Lower lobe of right lung (tissue), 2 donors: ENCODE data around the gene LRRC70. TPM values are rescaled to one million over a fixed set of nuclear protein-coding genes. Genes with fewer than 3 reads are reported as not detected.

Experiments used
- ATAC-seq, 2 donors: fragments of 200-7000 bp; cut with Tn5 transposase; one replicate each; pipeline ENCODE4 v1.9.1; 2020 to 2022; ENCODE audit warnings: mild to moderate bottlenecking in 2 of 2, moderate library complexity in 2 of 2
- DNase-seq: peaks from one replicate; pipeline ENCODE4 v3.0.0-alpha.2; 2020
- H3K27ac ChIP-seq: fragments of 200-600 bp; one replicate; pipeline ENCODE4 v1.8.0; 2022
- H3K27me3 ChIP-seq: fragments of 200-600 bp; one replicate; pipeline ENCODE4 v1.8.0; 2022; ENCODE audit warnings: low read depth
- H3K36me3 ChIP-seq: fragments of 200-600 bp; one replicate; pipeline ENCODE4 v1.8.0; 2022; ENCODE audit warnings: mild to moderate bottlenecking
- H3K4me1 ChIP-seq: fragments of 200-600 bp; one replicate; pipeline ENCODE4 v1.8.0; 2022
- H3K4me3 ChIP-seq: fragments of 200-600 bp; one replicate; pipeline ENCODE4 v1.8.0; 2022; ENCODE audit warnings: mild to moderate bottlenecking
- H3K9me3 ChIP-seq: fragments of 200-600 bp; one replicate; pipeline ENCODE4 v1.8.0; 2022
- intact Hi-C: fragments of 100-400 bp; cut with DNase I; formaldehyde crosslinking; loops from one replicate; pipeline ENCODE4 v1.11.0; 2022
- total RNA-seq: library from RNA; stranded (reverse); fragmentation: NEBNext Ultra II Directional; extraction: Animal tissue kit (Norgen Biotek cat#: 25700); gene quantifications from one replicate; pipeline ENCODE4 v1.2.1, GENCODE V29; 2021
- TF ChIP-seq, protein P1 (sequence below): fragments of 200-600 bp; IDR thresholded peaks from one replicate; pipeline ENCODE4 v1.8.0; 2022; ENCODE audit warnings: antibody characterized with exemption, mild to moderate bottlenecking
- donor health status: DM: no; HTN: yes; CAD: no; lungs with severe emphysema.

Gene LRRC70
- total RNA-seq, 1 donor from 2014 or later: 1.1 TPM

DNA sequence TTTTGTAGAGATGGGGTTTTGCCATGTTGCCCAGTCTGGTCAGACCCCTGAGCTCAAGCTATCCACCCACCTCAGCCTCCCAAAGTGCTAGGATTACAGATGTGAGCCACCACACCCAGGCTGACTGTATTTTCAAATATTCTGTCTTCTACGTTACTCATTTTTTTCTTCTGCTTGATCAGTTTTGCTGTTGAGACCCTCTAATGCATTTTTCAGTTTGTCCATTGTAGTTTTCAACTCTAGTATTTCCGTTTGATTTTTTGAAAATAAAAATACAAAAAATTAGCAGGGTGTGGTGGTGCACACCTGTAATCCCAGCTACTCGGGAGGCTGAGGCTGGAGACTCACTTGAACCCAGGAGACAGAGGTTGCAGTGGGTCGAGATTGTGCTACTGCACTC is 10.5 kb upstream of the LRRC70 start:
- Histone ChIP-seq H3K36me3 (no peaks in the 10 kb centered on the region), H3K27ac (no peak overlapping the region), H3K9me3 (peaks cover 10% of the 10 kb centered on the region), H3K27me3 (no peaks in the 10 kb centered on the region), H3K4me1 (no peaks in the 10 kb centered on the region), H3K4me3 (no peak overlapping the region)
- TF ChIP-seq, protein P1, sequence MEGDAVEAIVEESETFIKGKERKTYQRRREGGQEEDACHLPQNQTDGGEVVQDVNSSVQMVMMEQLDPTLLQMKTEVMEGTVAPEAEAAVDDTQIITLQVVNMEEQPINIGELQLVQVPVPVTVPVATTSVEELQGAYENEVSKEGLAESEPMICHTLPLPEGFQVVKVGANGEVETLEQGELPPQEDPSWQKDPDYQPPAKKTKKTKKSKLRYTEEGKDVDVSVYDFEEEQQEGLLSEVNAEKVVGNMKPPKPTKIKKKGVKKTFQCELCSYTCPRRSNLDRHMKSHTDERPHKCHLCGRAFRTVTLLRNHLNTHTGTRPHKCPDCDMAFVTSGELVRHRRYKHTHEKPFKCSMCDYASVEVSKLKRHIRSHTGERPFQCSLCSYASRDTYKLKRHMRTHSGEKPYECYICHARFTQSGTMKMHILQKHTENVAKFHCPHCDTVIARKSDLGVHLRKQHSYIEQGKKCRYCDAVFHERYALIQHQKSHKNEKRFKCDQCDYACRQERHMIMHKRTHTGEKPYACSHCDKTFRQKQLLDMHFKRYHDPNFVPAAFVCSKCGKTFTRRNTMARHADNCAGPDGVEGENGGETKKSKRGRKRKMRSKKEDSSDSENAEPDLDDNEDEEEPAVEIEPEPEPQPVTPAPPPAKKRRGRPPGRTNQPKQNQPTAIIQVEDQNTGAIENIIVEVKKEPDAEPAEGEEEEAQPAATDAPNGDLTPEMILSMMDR: no peak
- DNase-seq (no peak), ATAC-seq (no peak)
- intact Hi-C loops: no loop called here

DNA sequence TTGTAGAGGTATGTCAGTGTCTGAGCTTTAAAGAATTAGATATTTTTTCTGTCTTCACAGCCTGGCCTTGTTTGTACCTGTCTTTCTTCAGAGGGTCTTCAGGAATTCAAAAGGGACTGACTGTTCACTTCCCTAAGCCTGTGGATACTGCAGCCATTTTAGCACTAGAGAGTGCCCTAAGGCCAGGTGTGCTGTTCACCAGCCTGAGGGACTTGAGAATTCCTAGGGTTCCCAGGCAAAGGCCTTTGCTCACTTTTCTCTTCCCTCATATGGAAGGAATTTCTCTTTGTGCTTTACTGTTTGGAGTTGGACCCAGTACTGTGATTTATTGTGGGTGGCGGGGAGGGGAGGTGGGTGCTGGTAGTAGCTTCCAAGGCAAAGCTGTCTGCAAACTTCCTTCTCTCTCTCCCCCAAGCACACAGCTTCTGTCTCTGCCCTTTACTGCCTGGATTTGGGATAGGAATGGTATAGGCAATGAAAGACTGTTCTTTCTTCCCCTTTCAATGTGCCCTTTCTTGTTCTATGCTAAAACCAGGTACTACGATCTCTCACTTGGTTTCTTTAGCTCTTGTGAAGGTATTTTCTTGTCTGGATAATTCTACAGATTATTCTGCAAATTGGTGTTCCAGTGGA is 9.7 kb upstream of the LRRC70 start:
- peaks cover 10% of the 10 kb centered on the region for H3K9me3 ChIP-seq
- no peaks in the 10 kb centered on the region for H3K27me3 ChIP-seq
- ATAC-seq: no peak
- DNase-seq: no peak
- intact Hi-C loops: no loop called here
- H3K4me1 ChIP-seq: no peaks in the 10 kb centered on the region
- H3K4me3 ChIP-seq: no peak overlapping the region
- no peaks in the 10 kb centered on the region for H3K36me3 ChIP-seq
- H3K27ac ChIP-seq: no peak overlapping the region
- TF ChIP-seq, protein P1: no peak

DNA sequence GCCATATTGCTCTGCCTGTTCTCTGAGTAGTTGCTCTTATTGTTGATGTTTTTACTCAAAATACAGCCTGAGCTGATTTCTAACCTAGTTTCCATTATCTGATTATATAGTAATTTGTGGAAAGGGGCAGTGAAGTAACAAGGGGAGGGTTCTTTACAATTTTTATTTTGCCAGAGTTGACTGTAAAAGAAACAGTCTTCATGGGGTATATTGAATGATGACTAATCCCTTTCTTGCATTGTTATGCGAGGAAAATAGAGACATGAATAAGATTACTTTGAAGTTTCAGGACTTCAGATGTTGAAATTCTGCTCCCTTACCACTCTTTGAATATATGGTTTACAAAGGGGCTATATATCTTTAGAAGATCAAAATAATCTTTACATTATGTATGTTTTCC is 9.1 kb upstream of the LRRC70 start:
- Histone ChIP-seq H3K4me1 (no peaks in the 10 kb centered on the region), H3K36me3 (no peaks in the 10 kb centered on the region), H3K27me3 (no peaks in the 10 kb centered on the region), H3K4me3 (no peak overlapping the region), H3K27ac (no peak overlapping the region), H3K9me3 (peaks cover 10% of the 10 kb centered on the region)
- ATAC-seq: no peak
- TF ChIP-seq, protein P1: no peak
- DNase-seq: no peak
- intact Hi-C loops: no loop called here

DNA sequence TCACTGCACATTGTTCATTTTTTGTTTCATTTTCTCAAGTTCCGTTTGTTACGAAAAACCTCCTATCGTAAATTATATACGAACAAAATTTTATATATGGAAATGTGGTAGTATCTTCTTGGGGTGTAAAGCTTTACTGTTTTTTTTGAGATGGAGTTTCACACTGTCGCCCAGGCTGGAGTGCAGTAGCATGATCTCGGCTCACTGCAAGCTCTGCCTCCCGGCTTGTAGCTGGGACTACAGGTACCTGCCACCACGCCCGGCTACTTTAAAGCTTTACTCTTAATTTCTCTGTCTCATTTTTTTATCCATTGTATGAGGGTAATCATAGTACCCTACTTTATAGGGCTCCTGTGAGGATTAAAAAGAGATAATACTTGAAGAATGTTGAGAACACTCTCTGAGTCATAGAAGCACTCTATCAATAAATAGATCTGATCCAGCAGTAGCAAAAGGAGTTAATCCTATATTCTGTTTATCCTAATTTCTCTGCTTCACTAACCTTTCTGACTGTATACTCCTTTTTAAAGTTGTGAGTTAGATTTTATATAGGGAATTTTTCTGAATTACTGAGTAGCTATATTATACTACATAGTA is 5.6 kb upstream of the LRRC70 start:
- ATAC-seq (no peak), DNase-seq (no peak)
- TF ChIP-seq, protein P1: no peak
- H3K27me3 ChIP-seq: no peaks in the 10 kb centered on the region
- no peak overlapping the region for H3K27ac ChIP-seq
- no peaks in the 10 kb centered on the region for H3K36me3 ChIP-seq
- H3K4me3 ChIP-seq: no peak overlapping the region
- intact Hi-C loops: no loop called here
- peaks cover 1% of the 10 kb centered on the region for H3K9me3 ChIP-seq
- no peaks in the 10 kb centered on the region for H3K4me1 ChIP-seq

DNA sequence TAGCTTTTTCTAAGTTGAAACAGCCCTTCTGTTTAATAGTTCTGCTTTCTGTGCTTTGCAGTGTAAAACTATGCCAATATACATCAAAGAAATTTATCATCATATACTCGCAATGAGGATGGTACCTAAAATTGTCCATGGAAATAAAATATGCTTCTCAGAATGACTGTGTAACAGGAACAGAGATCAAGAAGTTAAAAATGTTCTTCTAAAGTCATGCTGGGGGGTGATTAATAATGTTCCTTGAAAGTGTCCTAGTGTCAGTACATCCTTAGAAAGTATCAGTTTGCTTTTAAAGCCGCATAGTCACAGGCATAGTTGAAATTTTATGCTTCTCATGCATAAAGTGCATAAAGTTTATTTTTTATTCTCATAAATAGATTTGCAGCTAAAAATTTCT is 4.0 kb upstream of the LRRC70 start:
- intact Hi-C loops: no loop called here
- H3K4me1 ChIP-seq: no peaks in the 10 kb centered on the region
- no peaks in the 10 kb centered on the region for H3K36me3 ChIP-seq
- TF ChIP-seq, protein P1: no peak
- no peaks in the 10 kb centered on the region for H3K27me3 ChIP-seq
- no peak overlapping the region for H3K4me3 ChIP-seq
- DNase-seq: no peak
- H3K9me3 ChIP-seq: no peaks in the 10 kb centered on the region
- no peak for ATAC-seq
- H3K27ac ChIP-seq: no peak overlapping the region
